ENCODE measurements around the gene ATAD1. TPM values are rescaled to one million over a fixed set of nuclear protein-coding genes. Genes with fewer than 3 reads are reported as not detected.

Gene ATAD1
- total RNA-seq, 4 donors from 2014 or later, result 29.9 to 40.6 (median 31.5) TPM

DNA sequence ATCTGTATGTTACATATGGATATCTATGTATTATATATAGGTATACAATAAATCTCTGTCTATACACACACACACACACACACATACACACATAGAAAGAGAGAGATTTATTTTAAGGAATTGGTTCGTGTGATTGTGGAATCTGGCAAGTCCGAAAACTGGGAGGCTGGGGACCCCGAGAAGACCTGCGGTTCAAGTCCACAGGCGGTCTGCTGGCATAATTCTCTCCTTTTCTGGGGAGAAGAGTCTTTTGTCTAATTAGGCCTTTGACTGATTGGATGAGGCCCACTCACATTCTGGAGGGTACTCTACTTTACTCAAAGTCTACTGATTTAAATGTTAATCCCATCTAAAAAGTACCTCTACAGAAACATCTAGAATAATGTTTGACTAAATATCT is 93.2 kb downstream of the ATAD1 start:
- no peak for DNase-seq (ENCODE audit: low spot score in 2 of 2)
- H3K9me3 ChIP-seq, result no peaks in the 10 kb centered on the region
- no peak overlapping the region for H3K4me3 ChIP-seq
- H3K4me1 ChIP-seq, result no peaks in the 10 kb centered on the region
- no peaks in the 10 kb centered on the region for H3K27me3 ChIP-seq
- TF ChIP-seq POLR2A (IDR thresholded peaks at IDR 0.05), result no peak
- TF ChIP-seq, protein P1, sequence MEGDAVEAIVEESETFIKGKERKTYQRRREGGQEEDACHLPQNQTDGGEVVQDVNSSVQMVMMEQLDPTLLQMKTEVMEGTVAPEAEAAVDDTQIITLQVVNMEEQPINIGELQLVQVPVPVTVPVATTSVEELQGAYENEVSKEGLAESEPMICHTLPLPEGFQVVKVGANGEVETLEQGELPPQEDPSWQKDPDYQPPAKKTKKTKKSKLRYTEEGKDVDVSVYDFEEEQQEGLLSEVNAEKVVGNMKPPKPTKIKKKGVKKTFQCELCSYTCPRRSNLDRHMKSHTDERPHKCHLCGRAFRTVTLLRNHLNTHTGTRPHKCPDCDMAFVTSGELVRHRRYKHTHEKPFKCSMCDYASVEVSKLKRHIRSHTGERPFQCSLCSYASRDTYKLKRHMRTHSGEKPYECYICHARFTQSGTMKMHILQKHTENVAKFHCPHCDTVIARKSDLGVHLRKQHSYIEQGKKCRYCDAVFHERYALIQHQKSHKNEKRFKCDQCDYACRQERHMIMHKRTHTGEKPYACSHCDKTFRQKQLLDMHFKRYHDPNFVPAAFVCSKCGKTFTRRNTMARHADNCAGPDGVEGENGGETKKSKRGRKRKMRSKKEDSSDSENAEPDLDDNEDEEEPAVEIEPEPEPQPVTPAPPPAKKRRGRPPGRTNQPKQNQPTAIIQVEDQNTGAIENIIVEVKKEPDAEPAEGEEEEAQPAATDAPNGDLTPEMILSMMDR (IDR thresholded peaks at IDR 0.05), result no peak
- no peak for TF ChIP-seq EP300 (IDR thresholded peaks at IDR 0.05)
- TF ChIP-seq POLR2AphosphoS5 (IDR thresholded peaks at IDR 0.05), result no peak
- no peak overlapping the region for H3K27ac ChIP-seq
- H3K36me3 ChIP-seq, result no peaks in the 10 kb centered on the region
- 96% methylated on average over 5 of the region's 5 CpGs for WGBS

DNA sequence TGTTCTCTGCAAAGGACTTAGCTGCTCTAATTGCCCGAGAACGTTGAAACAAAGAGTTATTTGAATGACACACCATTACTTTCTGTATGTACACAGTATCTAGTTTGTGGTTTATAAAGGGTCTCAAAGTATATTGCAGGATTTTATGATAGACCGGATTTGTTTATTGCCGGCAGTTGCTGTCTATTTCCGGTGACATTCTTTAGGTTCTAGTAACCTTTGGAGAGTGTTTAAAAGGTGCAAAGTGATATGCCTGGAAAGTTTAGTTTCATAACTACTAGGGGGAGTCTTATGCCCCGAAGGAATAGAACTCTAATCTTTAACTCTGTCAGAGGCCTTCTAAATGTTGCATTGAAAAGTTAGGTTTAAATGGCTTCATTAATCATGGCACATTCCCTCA is 94.5 kb downstream of the ATAD1 start:
- no peak overlapping the region for H3K4me3 ChIP-seq
- 70% methylated on average over 6 of the region's 6 CpGs for WGBS
- H3K36me3 ChIP-seq, result no peaks in the 10 kb centered on the region
- TF ChIP-seq POLR2AphosphoS5 (IDR thresholded peaks at IDR 0.05) (no peak), EP300 (IDR thresholded peaks at IDR 0.05) (no peak), POLR2A (IDR thresholded peaks at IDR 0.05) (no peak)
- TF ChIP-seq, protein P1 (IDR thresholded peaks at IDR 0.05), result no peak
- H3K4me1 ChIP-seq, result no peaks in the 10 kb centered on the region
- no peaks in the 10 kb centered on the region for H3K9me3 ChIP-seq
- no peak overlapping the region for H3K27ac ChIP-seq
- no peaks in the 10 kb centered on the region for H3K27me3 ChIP-seq
- DNase-seq (ENCODE audit: low spot score in 2 of 2), result no peak

DNA sequence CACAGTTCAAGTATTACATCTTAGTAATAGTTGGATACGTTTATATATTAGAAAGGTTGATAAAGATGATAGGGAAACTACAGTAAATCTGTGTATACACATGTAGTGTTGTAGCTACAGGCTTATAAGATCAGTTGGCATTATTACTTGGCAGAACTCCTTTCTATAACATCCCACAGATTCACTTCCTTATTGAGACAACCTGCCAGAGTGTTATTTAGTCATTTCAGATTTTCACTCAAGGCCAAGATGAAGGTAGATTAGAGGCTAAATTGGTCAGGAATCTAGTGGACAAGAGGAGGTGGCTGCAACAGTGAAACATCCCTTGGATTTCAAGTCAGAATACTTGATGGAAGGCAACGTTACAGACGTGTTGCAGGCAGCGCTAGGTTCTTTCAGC is 95.3 kb downstream of the ATAD1 start:
- Histone ChIP-seq H3K27ac (no peak overlapping the region), H3K36me3 (no peaks in the 10 kb centered on the region), H3K9me3 (no peaks in the 10 kb centered on the region), H3K4me3 (no peak overlapping the region), H3K4me1 (no peaks in the 10 kb centered on the region), H3K27me3 (no peaks in the 10 kb centered on the region)
- WGBS, result 56% methylated on average over 4 of the region's 4 CpGs
- DNase-seq (ENCODE audit: low spot score in 2 of 2), result no peak
- TF ChIP-seq, protein P1 (IDR thresholded peaks at IDR 0.05), result no peak
- TF ChIP-seq EP300 (IDR thresholded peaks at IDR 0.05) (no peak), POLR2AphosphoS5 (IDR thresholded peaks at IDR 0.05) (no peak), POLR2A (IDR thresholded peaks at IDR 0.05) (no peak)

DNA sequence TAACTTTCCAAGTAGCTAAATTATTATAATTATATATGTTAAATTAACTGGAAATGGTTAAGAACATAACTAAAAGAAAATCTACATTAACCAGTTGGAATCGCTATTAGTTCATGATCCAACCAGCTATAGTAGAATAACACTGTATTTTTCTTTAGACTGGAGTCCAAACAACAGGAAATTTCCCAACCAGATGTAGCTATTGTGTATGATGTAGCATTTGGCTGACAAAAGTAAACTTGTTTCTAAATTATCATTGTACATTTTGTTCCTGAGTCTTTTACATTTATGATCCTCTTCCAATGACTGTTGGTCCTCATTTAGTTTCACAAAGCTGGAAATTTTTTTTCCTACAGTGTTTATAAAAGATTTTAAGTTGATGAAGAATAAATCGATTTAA is 96.2 kb downstream of the ATAD1 start:
- no peaks in the 10 kb centered on the region for H3K9me3 ChIP-seq
- TF ChIP-seq EP300 (IDR thresholded peaks at IDR 0.05) (no peak), POLR2A (IDR thresholded peaks at IDR 0.05) (no peak), POLR2AphosphoS5 (IDR thresholded peaks at IDR 0.05) (no peak)
- TF ChIP-seq, protein P1 (IDR thresholded peaks at IDR 0.05), result no peak
- H3K4me3 ChIP-seq, result no peak overlapping the region
- WGBS, result 89% methylated on average over 2 of the region's 2 CpGs
- no peaks in the 10 kb centered on the region for H3K27me3 ChIP-seq
- H3K36me3 ChIP-seq, result no peaks in the 10 kb centered on the region
- H3K27ac ChIP-seq, result no peak overlapping the region
- H3K4me1 ChIP-seq, result no peaks in the 10 kb centered on the region
- no peak for DNase-seq (ENCODE audit: low spot score in 2 of 2)

DNA sequence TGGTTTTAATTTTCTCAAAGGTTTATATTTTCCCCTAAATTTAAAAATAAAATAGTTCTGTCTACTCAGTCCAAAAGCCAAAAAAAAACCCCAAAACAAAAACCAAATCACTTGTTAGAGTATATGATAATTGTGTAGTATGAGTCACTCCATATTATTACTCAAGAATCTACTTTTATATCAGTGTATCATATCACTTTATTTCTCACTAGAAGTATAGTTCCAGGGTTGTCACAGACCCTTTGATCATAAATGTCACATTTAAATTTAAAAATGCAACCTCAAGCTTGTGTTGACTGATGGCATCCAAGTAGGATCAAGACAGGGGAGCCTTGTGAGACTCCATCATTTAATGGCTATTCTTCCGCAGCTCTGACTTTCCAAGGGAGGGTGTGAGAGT is 97.4 kb downstream of the ATAD1 start:
- DNase-seq (ENCODE audit: low spot score in 2 of 2), result no peak
- Histone ChIP-seq H3K9me3 (no peaks in the 10 kb centered on the region), H3K36me3 (no peaks in the 10 kb centered on the region), H3K4me1 (peaks cover 5% of the 10 kb centered on the region), H3K27me3 (no peaks in the 10 kb centered on the region), H3K27ac (no peak overlapping the region), H3K4me3 (no peak overlapping the region)
- 95% methylated on average over 1 of the region's 1 CpG for WGBS
- TF ChIP-seq POLR2A (IDR thresholded peaks at IDR 0.05) (no peak), POLR2AphosphoS5 (IDR thresholded peaks at IDR 0.05) (no peak), EP300 (IDR thresholded peaks at IDR 0.05) (no peak)
- TF ChIP-seq, protein P1 (IDR thresholded peaks at IDR 0.05), result no peak
